ENCODE results near the gene SPACA4. TPM values are rescaled to one million over a fixed set of nuclear protein-coding genes. Genes with fewer than 3 reads are reported as not detected.

Gene SPACA4
- polyA plus RNA-seq, 1 of the 3 experiments (the other 2 are of a cell fraction): not detected

GRCh38 chr19:48582168-48582567 lies 24.4 kb upstream of the SPACA4 start:
- no peaks in the 10 kb centered on the region; a peak in 1 of 4 replicates for H3K4me1 ChIP-seq (ENCODE audit: control insufficient read depth in 1 of 2, insufficient read depth in 2 of 2, low read depth in 1 of 2, low read length in 1 of 2)
- no peak overlapping the region for H3K9ac ChIP-seq
- POLR2A ChIA-PET: no interaction called here
- no peaks in the 10 kb centered on the region for H3K27me3 ChIP-seq (ENCODE audit: insufficient read depth)
- no peaks in the 10 kb centered on the region for H3F3A ChIP-seq (replicated peaks; ENCODE audit: insufficient read depth)
- no peak overlapping the region for H3K4me3 ChIP-seq (ENCODE audit: low read depth in 2 of 2, low read length in 1 of 2)
- no peak for DNase-seq
- CTCF ChIA-PET: interaction anchor here (2.8 to 9.2 kb wide), 4 partner anchors 15 to 89 kb away, joined by 8 to 230 read pairs (median 80); partner anchors contain the start of gene LMTK3
- no peaks in the 10 kb centered on the region for H4K20me1 ChIP-seq (ENCODE audit: insufficient read depth)
- H3K4me2 ChIP-seq: no peak overlapping the region
- WGBS (ENCODE audit: low lambda C conversion rate): 65% methylated on average over 2 of the region's 2 CpGs
- TF ChIP-seq FOXJ3 (CRISPR knock-in tag; IDR thresholded peaks at IDR 0.05) (no peak), IRF3 (IDR thresholded peaks at IDR 0.05; ENCODE audit: low read depth, low read length) (no peak), NFIC (IDR thresholded peaks at IDR 0.05; ENCODE audit: borderline replicate concordance) (no peak), TEAD4 (IDR thresholded peaks at IDR 0.05; ENCODE audit: borderline replicate concordance, insufficient read depth) (no peak)
- no peaks in the 10 kb centered on the region for H3K9me3 ChIP-seq
- no peak overlapping the region for H2AFZ ChIP-seq (ENCODE audit: low read depth)
- no peaks in the 10 kb centered on the region for H3K36me3 ChIP-seq (replicated peaks in 1 of 2; ENCODE audit: control insufficient read depth in 1 of 2, insufficient read depth in 2 of 2, low read length in 1 of 2)
- H3K9me2 ChIP-seq: no peaks in the 10 kb centered on the region
- H3K27ac ChIP-seq (ENCODE audit: low read depth in 2 of 2, low read length in 1 of 2): no peak overlapping the region
- H3K79me2 ChIP-seq (ENCODE audit: insufficient read depth): no peaks in the 10 kb centered on the region

DNA sequence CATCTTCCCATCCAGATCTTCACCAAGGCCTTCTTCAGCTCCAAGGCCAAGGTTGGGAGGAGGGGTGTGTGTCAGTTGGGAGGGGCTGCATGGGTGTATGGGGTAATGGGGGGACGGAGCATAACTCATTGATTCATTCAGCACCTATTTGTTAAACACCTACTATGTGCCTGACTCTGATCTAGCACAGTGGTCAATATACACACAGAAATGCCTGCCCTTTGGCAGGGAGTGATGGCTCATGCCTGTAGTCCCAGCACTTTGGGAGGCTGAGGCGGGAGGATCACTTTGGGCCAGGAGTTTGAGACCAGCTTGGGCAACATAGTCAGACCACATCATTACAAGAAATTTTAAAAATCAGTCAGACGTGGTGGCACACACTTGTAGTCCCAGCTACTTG lies 19.2 kb upstream of the SPACA4 start:
- POLR2A ChIA-PET: interaction anchor here (0.6 kb wide), 1 partner anchor 640 kb away, joined by 3 read pairs; no protein-coding TSS in a partner anchor
- CTCF ChIA-PET: interaction anchor here (1.1 to 9.2 kb wide), 6 partner anchors 13 to 273 kb away, joined by 5 to 230 read pairs (median 11); partner anchors contain the start of gene LMTK3
- no peak overlapping the region for H2AFZ ChIP-seq (ENCODE audit: low read depth)
- 92% methylated on average over 3 of the region's 3 CpGs for WGBS (ENCODE audit: low lambda C conversion rate)
- no peak for DNase-seq
- no peak overlapping the region for H3K4me3 ChIP-seq (ENCODE audit: low read depth in 2 of 2, low read length in 1 of 2)
- H3K36me3 ChIP-seq (replicated peaks in 1 of 2; ENCODE audit: control insufficient read depth in 1 of 2, insufficient read depth in 2 of 2, low read length in 1 of 2): no peaks in the 10 kb centered on the region
- H3K9ac ChIP-seq: no peak overlapping the region
- no peaks in the 10 kb centered on the region; a peak in 1 of 4 replicates for H3K4me1 ChIP-seq (ENCODE audit: control insufficient read depth in 1 of 2, insufficient read depth in 2 of 2, low read depth in 1 of 2, low read length in 1 of 2)
- H3F3A ChIP-seq (replicated peaks; ENCODE audit: insufficient read depth): peaks cover 13% of the 10 kb centered on the region
- H4K20me1 ChIP-seq (ENCODE audit: insufficient read depth): no peaks in the 10 kb centered on the region
- no peaks in the 10 kb centered on the region for H3K79me2 ChIP-seq (ENCODE audit: insufficient read depth)
- no peak for TF ChIP-seq TAF1 (IDR thresholded peaks at IDR 0.05; ENCODE audit: borderline replicate concordance, low read depth, low read length)
- no peaks in the 10 kb centered on the region for H3K9me2 ChIP-seq
- no peak overlapping the region for H3K27ac ChIP-seq (ENCODE audit: low read depth in 2 of 2, low read length in 1 of 2)
- no peaks in the 10 kb centered on the region for H3K27me3 ChIP-seq (ENCODE audit: insufficient read depth)
- H3K4me2 ChIP-seq: no peak overlapping the region
- H3K9me3 ChIP-seq: no peaks in the 10 kb centered on the region

DNA sequence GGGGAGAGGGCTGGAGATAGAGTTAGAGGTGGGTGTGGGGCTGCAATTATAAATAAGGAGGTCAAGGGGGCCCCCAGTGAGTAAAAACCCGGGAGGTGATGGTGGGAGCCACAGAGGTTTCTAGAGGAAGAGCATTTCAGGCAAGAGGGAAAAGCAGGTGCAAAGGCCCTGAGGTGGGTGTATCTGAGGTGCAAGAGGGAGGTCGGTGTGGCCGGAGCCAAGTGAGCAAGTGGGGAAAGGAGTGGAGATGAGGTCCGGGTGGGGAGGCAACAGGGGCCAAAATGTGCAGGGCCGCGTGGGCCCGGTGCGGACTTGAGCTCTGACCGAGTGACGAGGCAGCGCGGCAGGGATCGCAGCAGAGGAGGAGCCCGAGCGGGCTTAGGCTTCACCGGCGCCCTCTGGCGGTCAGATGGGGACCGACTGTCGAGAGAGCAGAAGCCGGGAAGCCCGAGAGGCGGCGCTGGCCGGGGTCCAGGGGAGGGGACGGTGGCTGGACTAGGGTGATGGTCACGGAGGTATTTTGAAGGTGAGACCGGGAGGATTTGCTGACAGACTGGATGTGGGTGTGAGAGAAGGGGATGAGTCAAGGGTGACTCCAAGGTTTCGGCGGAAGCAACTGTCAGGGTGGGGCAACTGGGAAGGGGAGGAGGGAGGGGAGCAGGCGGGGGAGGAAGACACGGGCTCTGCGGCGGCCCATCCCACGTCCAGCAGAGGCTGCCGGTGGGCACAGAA lies 17.7 kb upstream of the SPACA4 start:
- no peaks in the 10 kb centered on the region for H3K9me3 ChIP-seq
- no peaks in the 10 kb centered on the region for H3K36me3 ChIP-seq (replicated peaks in 1 of 2; ENCODE audit: control insufficient read depth in 1 of 2, insufficient read depth in 2 of 2, low read length in 1 of 2)
- CTCF ChIA-PET: interaction anchor here (0.6 to 9.2 kb wide), 37 partner anchors 9 to 1838 kb away, joined by 3 to 230 read pairs (median 4); partner anchors contain the start of genes FAM83E, LMTK3, RPL18 and SPACA4
- H3K4me3 ChIP-seq (ENCODE audit: low read depth in 2 of 2, low read length in 1 of 2): peak overlapping the region; percentile 40 to 60
- under 1% methylated on average over 29 of the region's 36 CpGs for WGBS (ENCODE audit: low lambda C conversion rate)
- H3F3A ChIP-seq (replicated peaks; ENCODE audit: insufficient read depth): peaks cover 13% of the 10 kb centered on the region
- H3K9ac ChIP-seq: no peak overlapping the region
- no peak overlapping the region for H3K27ac ChIP-seq (ENCODE audit: low read depth in 2 of 2, low read length in 1 of 2)
- H2AFZ ChIP-seq (ENCODE audit: low read depth): peak overlapping the region; percentile 91; the same call in 1 of the 2 replicates
- H3K79me2 ChIP-seq (ENCODE audit: insufficient read depth): no peaks in the 10 kb centered on the region
- H3K27me3 ChIP-seq (ENCODE audit: insufficient read depth): no peaks in the 10 kb centered on the region
- peak overlapping the region; percentile 68 for H3K4me2 ChIP-seq
- H4K20me1 ChIP-seq (ENCODE audit: insufficient read depth): no peaks in the 10 kb centered on the region
- POLR2A ChIA-PET: interaction anchor here (0.6 kb wide), 1 partner anchor 210 kb away, joined by 3 read pairs; no protein-coding TSS in a partner anchor
- peak; percentile 92 for DNase-seq
- no peaks in the 10 kb centered on the region; a peak in 1 of 4 replicates for H3K4me1 ChIP-seq (ENCODE audit: control insufficient read depth in 1 of 2, insufficient read depth in 2 of 2, low read depth in 1 of 2, low read length in 1 of 2)
- H3K9me2 ChIP-seq: no peaks in the 10 kb centered on the region
- TF ChIP-seq EP300 (IDR thresholded peaks at IDR 0.05; ENCODE audit: borderline replicate concordance in 1 of 2, low read depth in 1 of 2, low read length in 1 of 2) (no peak), NFIC (IDR thresholded peaks at IDR 0.05; ENCODE audit: borderline replicate concordance) (peak; percentile 47; the same call in 1 of the 2 replicates), TEAD4 (IDR thresholded peaks at IDR 0.05; ENCODE audit: borderline replicate concordance, insufficient read depth) (no peak), MAX (IDR thresholded peaks at IDR 0.05; ENCODE audit: low read depth) (peak; percentile 60), MXI1 (IDR thresholded peaks at IDR 0.05; ENCODE audit: low read depth, low read length) (peak; percentile 57; the same call in 1 of the 2 replicates), FOSL2 (IDR thresholded peaks at IDR 0.05; ENCODE audit: borderline replicate concordance, low read depth) (peak; percentile 37; the same call in 1 of the 2 replicates), IRF3 (IDR thresholded peaks at IDR 0.05; ENCODE audit: low read depth, low read length) (no peak), GATA2 (CRISPR knock-in tag; IDR thresholded peaks at IDR 0.05) (no peak)
- TF ChIP-seq, protein P1, sequence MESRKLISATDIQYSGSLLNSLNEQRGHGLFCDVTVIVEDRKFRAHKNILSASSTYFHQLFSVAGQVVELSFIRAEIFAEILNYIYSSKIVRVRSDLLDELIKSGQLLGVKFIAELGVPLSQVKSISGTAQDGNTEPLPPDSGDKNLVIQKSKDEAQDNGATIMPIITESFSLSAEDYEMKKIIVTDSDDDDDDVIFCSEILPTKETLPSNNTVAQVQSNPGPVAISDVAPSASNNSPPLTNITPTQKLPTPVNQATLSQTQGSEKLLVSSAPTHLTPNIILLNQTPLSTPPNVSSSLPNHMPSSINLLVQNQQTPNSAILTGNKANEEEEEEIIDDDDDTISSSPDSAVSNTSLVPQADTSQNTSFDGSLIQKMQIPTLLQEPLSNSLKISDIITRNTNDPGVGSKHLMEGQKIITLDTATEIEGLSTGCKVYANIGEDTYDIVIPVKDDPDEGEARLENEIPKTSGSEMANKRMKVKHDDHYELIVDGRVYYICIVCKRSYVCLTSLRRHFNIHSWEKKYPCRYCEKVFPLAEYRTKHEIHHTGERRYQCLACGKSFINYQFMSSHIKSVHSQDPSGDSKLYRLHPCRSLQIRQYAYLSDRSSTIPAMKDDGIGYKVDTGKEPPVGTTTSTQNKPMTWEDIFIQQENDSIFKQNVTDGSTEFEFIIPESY (IDR thresholded peaks at IDR 0.05; ENCODE audit: borderline replicate concordance, low read depth): no peak

Data from SK-N-SH (cell line).